Activated naive CD4-positive, alpha-beta T cell treated with anti-CD3 and anti-CD28 coated beads for 36 hours (primary cell): ENCODE data around the gene NALCN. TPM values are rescaled to one million over a fixed set of nuclear protein-coding genes. Genes with fewer than 3 reads are reported as not detected.

Source experiments
- CTCF ChIA-PET: fragments of 350-600 bp; sonication (Branson Sonifier 250); formaldehyde crosslinking; loops from one replicate; lab custom pipeline; 2021; ENCODE audit warnings: antibody characterized with exemption; lab: Charles Lee
- DNase-seq: peaks from one replicate; pipeline ENCODE4 v3.0.0-alpha.2; 2020
- H3K27ac Mint-ChIP-seq: one replicate; pipeline ENCODE4 v1.8.0; 2021; ENCODE audit warnings: mild to moderate bottlenecking, mixed read lengths
- H3K27me3 Mint-ChIP-seq: one replicate; pipeline ENCODE4 v1.8.0; 2021; ENCODE audit warnings: low read depth, mixed read lengths
- H3K36me3 Mint-ChIP-seq: one replicate; pipeline ENCODE4 v1.8.0; 2021; ENCODE audit warnings: low read depth, mixed read lengths
- H3K4me1 Mint-ChIP-seq: one replicate; pipeline ENCODE4 v1.8.0; 2021; ENCODE audit warnings: low read depth, mixed read lengths
- H3K4me3 Mint-ChIP-seq: one replicate; pipeline ENCODE4 v1.8.0; 2021; ENCODE audit warnings: mild to moderate bottlenecking, moderate library complexity, mixed read lengths
- H3K9me3 Mint-ChIP-seq: one replicate; pipeline ENCODE4 v1.8.0; 2021; ENCODE audit warnings: mixed read lengths
- intact Hi-C: fragments of 100-400 bp; cut with micrococcal nuclease; formaldehyde crosslinking; loops from one replicate; pipeline ENCODE4 v1.15.1; 2023
- total RNA-seq, 2 experiments: library from RNA; stranded (reverse); gene quantifications; one replicate each; pipeline ENCODE4 v1.2.3, GENCODE V29; 2021

NALCN gene
- total RNA-seq, 2 experiments from 2014 or later: not detected

GRCh38 chr13:101408154-101408553 is 8.2 kb downstream of the NALCN start:
- H3K36me3 Mint-ChIP-seq: no peaks in the 10 kb centered on the region
- H3K4me3 Mint-ChIP-seq: no peak overlapping the region
- CTCF ChIA-PET: no interaction called here

DNA sequence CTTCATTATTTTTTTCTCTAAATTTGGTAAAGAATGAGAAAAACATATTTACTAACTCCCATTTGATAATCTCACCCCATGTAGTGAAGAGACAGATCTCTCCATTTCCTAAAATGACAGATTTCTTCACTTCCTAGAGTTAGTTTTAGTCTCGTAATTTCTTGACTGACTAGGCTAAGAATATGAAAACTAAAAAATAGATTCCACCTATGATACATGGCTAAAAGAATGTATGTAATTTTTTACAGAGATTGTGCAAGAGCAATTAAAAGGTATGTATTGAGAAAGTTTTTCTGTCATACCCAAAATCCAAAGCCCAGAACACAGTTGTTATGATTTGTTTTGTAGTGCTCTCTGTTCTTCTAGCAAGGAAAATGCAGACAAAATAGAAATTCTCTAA is 9.5 kb downstream of the NALCN start:
- Mint-ChIP-seq H3K27ac (no peak overlapping the region), H3K27me3 (peaks cover 9% of the 10 kb centered on the region), H3K4me3 (no peak overlapping the region), H3K9me3 (no peaks in the 10 kb centered on the region), H3K36me3 (no peaks in the 10 kb centered on the region), H3K4me1 (no peaks in the 10 kb centered on the region)
- CTCF ChIA-PET: no interaction called here
- intact Hi-C loops: no loop called here
- DNase-seq: no peak

More at GRCh38 chr13:101408154-101408553, 8.2 kb downstream of the NALCN start:
- intact Hi-C loops: no loop called here
- Mint-ChIP-seq H3K27ac (no peak overlapping the region), H3K4me1 (no peaks in the 10 kb centered on the region), H3K27me3 (peaks cover 9% of the 10 kb centered on the region), H3K9me3 (no peaks in the 10 kb centered on the region)
- DNase-seq: no peak

GRCh38 chr13:101401196-101401595 is 15.1 kb downstream of the NALCN start:
- peaks cover 6% of the 10 kb centered on the region for H3K27me3 Mint-ChIP-seq
- no peaks in the 10 kb centered on the region for H3K9me3 Mint-ChIP-seq
- H3K4me1 Mint-ChIP-seq: no peaks in the 10 kb centered on the region
- CTCF ChIA-PET: interaction anchor here (1.2 kb wide), 1 partner anchor 10 kb away, joined by 6 read pairs; no protein-coding TSS in a partner anchor
- no peak overlapping the region for H3K27ac Mint-ChIP-seq
- no peaks in the 10 kb centered on the region for H3K36me3 Mint-ChIP-seq
- DNase-seq: no peak
- H3K4me3 Mint-ChIP-seq: no peak overlapping the region
- intact Hi-C loops: loop anchor here (1.0 kb wide), 1 partner anchor 28 kb away; no protein-coding TSS in a partner anchor

DNA sequence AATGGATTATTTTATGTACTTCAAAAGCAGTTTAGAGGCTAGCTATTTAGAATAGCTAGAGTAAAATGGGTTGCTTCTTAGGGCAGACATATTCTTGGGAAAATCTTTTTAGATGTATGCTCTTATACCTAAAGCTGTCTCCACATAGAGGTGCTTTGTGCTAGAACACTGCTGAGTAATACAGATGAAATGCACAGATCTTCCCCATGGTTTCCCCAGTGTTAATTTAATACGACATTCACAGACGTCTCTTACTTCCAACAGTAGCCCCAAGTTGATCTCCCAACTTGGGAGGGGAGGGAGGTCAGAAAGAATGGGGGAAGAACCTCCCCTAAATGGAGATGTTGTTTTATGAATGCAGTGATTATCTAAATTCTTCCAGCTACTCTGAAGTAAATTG is 16.9 kb downstream of the NALCN start:
- DNase-seq: no peak
- no peaks in the 10 kb centered on the region for H3K4me1 Mint-ChIP-seq
- no peak overlapping the region for H3K4me3 Mint-ChIP-seq
- no peaks in the 10 kb centered on the region for H3K9me3 Mint-ChIP-seq
- CTCF ChIA-PET: no interaction called here
- H3K27ac Mint-ChIP-seq: no peak overlapping the region
- H3K36me3 Mint-ChIP-seq: no peaks in the 10 kb centered on the region
- no peaks in the 10 kb centered on the region for H3K27me3 Mint-ChIP-seq
- intact Hi-C loops: no loop called here

GRCh38 chr13:101398920-101399319 is 17.4 kb downstream of the NALCN start:
- CTCF ChIA-PET: no interaction called here

DNA sequence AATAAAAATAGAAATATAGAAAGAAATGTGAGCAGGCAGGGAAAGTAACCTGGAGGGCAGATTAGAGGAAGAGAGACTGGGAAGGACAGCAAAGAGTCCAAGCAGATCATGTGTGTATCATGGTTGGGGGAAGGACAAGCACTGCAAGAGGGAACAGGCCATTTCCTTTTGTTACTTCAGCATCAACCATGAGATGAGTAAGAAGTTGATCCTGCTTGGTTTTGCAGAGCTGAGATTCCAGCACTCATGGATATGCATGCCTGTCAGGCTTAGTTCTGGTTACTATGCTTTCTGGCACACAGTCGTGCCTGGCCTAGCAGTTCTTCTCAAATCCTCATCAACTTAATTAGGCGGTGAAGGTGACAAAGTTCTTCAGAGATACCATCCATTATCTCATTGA is 18.1 kb downstream of the NALCN start:
- intact Hi-C loops: no loop called here
- Mint-ChIP-seq H3K36me3 (no peaks in the 10 kb centered on the region), H3K27ac (no peak overlapping the region), H3K4me1 (no peaks in the 10 kb centered on the region), H3K4me3 (no peak overlapping the region), H3K9me3 (no peaks in the 10 kb centered on the region), H3K27me3 (no peaks in the 10 kb centered on the region)
- CTCF ChIA-PET: no interaction called here
- no peak for DNase-seq

More at GRCh38 chr13:101398920-101399319, 17.4 kb downstream of the NALCN start:
- Mint-ChIP-seq H3K36me3 (no peaks in the 10 kb centered on the region), H3K4me3 (no peak overlapping the region), H3K4me1 (no peaks in the 10 kb centered on the region), H3K27me3 (no peaks in the 10 kb centered on the region), H3K27ac (no peak overlapping the region), H3K9me3 (no peaks in the 10 kb centered on the region)
- intact Hi-C loops: no loop called here
- DNase-seq: no peak

- intact Hi-C loops: no loop called here
- no peak for DNase-seq
- Mint-ChIP-seq H3K9me3 (no peaks in the 10 kb centered on the region), H3K27ac (no peak overlapping the region), H3K27me3 (no peaks in the 10 kb centered on the region), H3K36me3 (no peaks in the 10 kb centered on the region), H3K4me1 (no peaks in the 10 kb centered on the region), H3K4me3 (no peak overlapping the region)
- CTCF ChIA-PET: no interaction called here
Measured at GRCh38 chr13:101397742-101398141, 18.6 kb downstream of the NALCN start.

DNA sequence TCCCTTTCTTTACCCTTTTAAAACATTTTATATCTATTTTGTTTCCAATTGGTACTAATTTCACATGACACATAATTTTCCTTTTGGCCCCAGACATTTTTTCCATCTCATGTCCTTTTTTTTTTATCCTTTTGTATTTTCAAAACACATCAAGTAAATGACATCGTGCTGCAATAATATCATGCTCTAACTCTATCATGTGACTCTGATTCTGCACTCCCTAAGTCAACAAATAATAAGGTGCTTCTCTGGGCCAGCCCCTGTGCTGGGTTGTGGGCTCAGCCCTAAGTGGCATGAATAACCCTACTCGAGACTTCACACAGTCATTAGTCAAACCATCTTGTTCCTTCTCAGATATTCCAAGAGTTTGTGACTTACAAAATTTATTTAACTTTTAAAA is 21.7 kb downstream of the NALCN start:
- intact Hi-C loops: no loop called here
- Mint-ChIP-seq H3K9me3 (no peaks in the 10 kb centered on the region), H3K27ac (no peak overlapping the region), H3K27me3 (peaks cover 7% of the 10 kb centered on the region), H3K4me1 (no peaks in the 10 kb centered on the region), H3K4me3 (no peak overlapping the region), H3K36me3 (no peaks in the 10 kb centered on the region)
- CTCF ChIA-PET: no interaction called here
- no peak for DNase-seq

DNA sequence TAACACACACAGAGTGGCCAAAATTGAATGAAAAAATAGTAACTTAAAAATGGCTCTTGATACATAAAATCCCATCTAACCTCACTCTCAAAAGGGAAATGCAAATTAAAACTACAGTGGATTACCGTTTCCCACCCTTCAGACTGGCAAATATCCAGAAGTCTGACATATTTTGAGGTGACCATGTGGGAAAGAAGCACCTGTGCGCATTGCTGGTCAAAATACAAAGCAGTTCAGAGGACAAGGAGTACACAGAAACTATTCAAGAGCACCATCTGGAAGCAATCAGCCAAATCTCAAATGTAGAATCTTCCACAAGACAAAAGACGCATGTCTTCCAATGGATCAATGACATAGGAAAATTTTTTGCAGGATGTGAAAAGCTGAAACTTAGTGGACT is 23.2 kb downstream of the NALCN start:
- H3K36me3 Mint-ChIP-seq: no peaks in the 10 kb centered on the region
- CTCF ChIA-PET: no interaction called here
- no peak overlapping the region for H3K27ac Mint-ChIP-seq
- no peaks in the 10 kb centered on the region for H3K9me3 Mint-ChIP-seq
- H3K4me3 Mint-ChIP-seq: no peak overlapping the region
- peaks cover 11% of the 10 kb centered on the region for H3K27me3 Mint-ChIP-seq
- DNase-seq: no peak
- intact Hi-C loops: no loop called here
- no peaks in the 10 kb centered on the region for H3K4me1 Mint-ChIP-seq

DNA sequence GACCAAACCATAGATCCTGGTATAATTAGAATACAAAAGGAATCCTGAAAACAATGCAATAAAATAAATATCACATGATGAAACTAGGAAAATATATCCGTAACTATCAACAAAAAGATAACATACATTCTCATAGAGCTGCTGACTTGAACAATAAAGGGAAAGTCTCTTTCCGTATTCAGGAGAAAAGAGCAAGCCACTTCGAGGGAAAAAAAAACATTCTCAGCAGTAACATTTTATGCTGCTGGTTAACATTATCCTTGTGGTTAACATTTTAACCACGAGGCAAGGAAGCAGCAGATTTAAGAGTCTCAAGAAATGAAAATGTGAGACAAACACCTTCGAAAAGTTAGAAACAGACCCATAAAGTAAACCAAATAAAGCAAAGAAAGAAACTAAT is 25.8 kb downstream of the NALCN start:
- peaks cover 11% of the 10 kb centered on the region for H3K27me3 Mint-ChIP-seq
- H3K36me3 Mint-ChIP-seq: no peaks in the 10 kb centered on the region
- no peaks in the 10 kb centered on the region for H3K4me1 Mint-ChIP-seq
- H3K9me3 Mint-ChIP-seq: no peaks in the 10 kb centered on the region
- intact Hi-C loops: no loop called here
- DNase-seq: no peak
- CTCF ChIA-PET: interaction anchor here (1.0 kb wide), 1 partner anchor 10 kb away, joined by 6 read pairs; no protein-coding TSS in a partner anchor
- H3K27ac Mint-ChIP-seq: no peak overlapping the region
- H3K4me3 Mint-ChIP-seq: no peak overlapping the region

GRCh38 chr13:101384929-101385328 is 31.4 kb downstream of the NALCN start:
- H3K27ac Mint-ChIP-seq: no peak overlapping the region
- no peaks in the 10 kb centered on the region for H3K4me1 Mint-ChIP-seq
- DNase-seq: no peak
- H3K27me3 Mint-ChIP-seq: peaks cover 7% of the 10 kb centered on the region
- H3K36me3 Mint-ChIP-seq: no peaks in the 10 kb centered on the region
- CTCF ChIA-PET: no interaction called here
- H3K9me3 Mint-ChIP-seq: no peaks in the 10 kb centered on the region
- no peak overlapping the region for H3K4me3 Mint-ChIP-seq
- intact Hi-C loops: no loop called here

DNA sequence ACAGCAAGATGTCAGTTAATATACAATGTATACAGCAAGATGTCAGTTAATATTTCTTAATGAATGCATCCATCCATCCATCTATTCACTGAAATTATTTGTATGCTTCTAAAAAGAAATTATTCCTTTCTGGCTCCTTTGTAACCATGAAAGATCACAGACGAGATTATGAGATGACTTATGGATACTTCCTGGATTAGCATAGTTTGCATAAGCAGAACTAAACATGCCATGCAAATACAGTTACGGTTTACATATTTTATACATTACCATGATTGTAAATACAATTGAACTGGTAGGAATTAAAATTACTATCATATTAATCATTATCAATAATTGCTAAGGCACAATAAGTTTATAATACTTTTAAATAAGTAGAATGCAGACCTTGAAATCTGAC is 32.7 kb downstream of the NALCN start:
- Mint-ChIP-seq H3K27me3 (peaks cover 2% of the 10 kb centered on the region), H3K36me3 (no peaks in the 10 kb centered on the region), H3K27ac (no peak overlapping the region), H3K4me3 (no peak overlapping the region), H3K9me3 (peaks cover 1% of the 10 kb centered on the region), H3K4me1 (no peaks in the 10 kb centered on the region)
- DNase-seq: no peak
- intact Hi-C loops: no loop called here
- CTCF ChIA-PET: no interaction called here

GRCh38 chr13:101382701-101383100 is 33.6 kb downstream of the NALCN start:
- Mint-ChIP-seq H3K4me3 (no peak overlapping the region), H3K9me3 (peaks cover 1% of the 10 kb centered on the region), H3K27me3 (peaks cover 2% of the 10 kb centered on the region), H3K36me3 (no peaks in the 10 kb centered on the region), H3K27ac (no peak overlapping the region), H3K4me1 (no peaks in the 10 kb centered on the region)
- intact Hi-C loops: no loop called here
- no peak for DNase-seq
- CTCF ChIA-PET: no interaction called here
